GM19043 (cell line): ENCODE data around the gene FKBP6.
"Not testable (repeated sequence)": the region's sequence is repeated elsewhere in the genome, so short reads cannot be mapped to it uniquely, and the experiment has no call there.

Experiments used
- ATAC-seq: cut with Tn5 transposase; IDR thresholded peaks from one replicate; pipeline ENCODE4 v1.9.1; 2021; ENCODE audit warnings: low read depth; ENCODE audit not compliant: unreplicated experiment

FKBP6 gene

DNA sequence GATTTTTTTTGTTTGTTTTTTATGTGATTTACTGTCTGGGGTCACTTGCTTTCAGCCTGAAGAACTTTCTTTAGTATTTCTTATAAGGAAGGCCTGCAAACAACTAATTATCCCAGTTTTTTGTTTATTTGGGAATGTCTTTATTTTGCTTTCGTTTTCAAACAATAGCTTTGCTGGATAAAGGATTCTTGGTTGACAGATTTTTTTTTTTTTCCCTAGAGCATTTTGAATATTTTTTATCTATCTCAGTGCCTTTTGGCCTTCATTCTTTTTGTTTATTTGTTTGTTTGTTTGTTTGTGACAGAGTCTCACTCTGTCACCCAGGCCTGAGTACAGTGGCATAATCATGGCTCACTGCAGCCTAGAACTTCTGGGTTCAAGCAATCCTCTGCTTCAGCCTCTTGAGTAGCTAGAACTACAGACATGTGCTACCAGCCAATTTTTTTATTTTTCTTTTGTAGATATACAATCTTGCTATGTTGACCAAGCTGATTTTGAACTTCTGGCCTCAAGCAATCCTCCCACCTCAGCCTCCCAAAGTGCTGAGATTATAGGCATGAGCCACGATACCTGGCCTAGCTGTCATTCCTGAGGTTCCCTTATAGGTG is 59.4 kb downstream of the FKBP6 start:
- ATAC-seq, result no peak

DNA sequence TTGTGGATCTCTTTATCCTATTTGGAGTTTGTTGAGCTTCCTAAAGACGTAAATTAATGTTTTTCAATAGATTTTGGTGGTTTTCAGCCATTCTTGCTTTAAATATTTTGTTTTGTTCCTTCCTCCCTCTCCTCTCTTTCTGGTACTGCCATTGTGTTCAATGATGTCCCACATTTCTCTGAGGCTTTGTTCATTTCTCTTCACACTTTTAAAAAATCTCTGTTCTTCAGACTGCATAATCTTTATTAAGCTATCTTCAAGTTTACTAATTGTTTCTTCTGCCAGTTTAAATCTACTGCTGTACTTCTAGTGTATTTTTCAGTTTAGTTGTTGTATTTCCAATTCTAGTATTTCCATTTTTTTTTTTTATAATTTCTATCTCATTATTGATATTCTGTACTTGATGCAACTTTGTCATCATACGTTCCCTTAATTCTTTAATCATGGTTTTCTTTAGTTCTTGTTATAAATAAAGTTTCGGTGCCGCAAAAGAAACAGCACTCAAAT is 60.0 kb downstream of the FKBP6 start:
- no peak for ATAC-seq

DNA sequence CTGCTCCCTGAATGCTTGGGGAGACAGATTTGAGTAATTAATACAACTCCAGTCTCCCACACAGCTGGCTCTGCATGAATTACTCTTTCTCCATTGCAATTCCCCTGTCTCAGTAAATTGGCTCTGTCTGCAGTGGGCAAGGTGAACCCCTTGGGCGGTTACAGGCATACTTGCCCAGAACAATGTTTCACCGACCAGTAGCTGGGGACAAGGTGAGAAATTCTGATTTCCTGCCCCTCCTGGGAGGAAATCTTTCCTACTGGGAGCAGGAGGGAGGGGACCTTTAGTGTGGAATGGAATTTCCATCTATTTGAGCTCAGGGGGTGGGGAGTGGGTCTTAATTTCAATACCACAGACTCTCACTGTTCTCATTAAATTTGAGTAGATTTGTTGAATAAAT is 63.4 kb downstream of the FKBP6 start:
- ATAC-seq, result no peak

DNA sequence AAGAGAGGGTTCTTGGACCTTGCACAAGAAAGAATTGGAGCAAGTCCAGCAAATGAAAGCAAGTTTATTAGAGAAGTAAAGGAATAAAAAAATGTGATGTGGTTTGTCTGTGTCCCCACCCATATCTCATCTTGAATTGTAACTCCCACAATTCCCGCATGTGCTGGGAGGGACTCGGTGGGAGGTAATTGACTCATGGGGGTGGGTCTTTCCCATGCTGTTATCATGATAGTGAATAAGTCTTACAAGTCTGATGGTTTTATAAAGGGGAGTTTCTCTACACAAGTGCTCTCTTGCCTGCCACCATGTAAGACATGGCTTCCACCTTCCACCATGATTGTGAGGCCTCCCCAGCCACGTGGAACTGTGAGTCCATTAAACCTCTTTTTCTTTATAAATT is 66.5 kb downstream of the FKBP6 start:
- no peak for ATAC-seq

DNA sequence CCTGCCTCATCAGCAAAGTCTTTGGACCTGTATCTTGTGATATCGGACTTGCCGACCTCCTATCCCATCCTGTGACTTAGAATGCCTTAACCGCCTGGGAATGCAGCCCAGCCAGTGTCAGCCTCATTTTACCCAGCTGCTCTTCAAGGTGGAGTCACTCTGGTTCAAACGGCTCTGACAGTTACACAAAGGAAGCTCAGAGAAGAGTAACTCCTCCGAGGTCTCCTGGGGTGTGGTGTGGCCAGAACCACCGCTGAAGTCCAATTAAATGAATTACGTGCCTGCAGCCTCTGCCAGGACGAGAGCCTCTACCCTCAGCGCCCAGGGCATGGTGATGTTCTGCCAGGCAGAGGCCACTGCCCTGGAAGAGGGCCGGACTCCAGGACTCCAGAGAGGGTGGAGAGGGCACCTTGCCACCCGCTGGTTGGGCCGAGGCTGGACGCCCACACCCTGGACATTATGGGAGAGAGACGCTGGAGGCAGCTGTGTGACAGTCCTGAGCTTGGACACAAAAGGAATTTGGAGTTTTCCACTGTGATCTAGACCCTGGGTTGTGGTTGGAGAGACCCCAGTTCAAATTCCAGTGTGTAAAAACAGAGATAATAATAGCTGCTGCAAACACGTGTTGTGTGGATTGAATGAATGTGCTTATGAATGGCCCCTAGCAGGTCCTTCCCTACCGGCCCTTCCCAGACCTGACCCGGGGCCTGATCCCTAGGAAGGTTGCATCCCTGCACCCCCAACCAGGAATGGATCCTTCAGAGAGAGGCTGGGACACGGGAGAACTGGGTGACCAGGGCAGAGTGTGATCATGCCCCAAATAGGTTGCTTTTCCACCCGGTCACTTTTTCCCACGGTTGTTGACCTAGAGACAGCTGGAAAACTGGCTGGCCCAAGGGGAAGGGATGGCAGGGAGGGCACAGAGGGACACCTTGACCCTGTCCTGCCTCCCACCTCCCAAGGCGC is 67.9 kb downstream of the FKBP6 start:
- no peak for ATAC-seq

DNA sequence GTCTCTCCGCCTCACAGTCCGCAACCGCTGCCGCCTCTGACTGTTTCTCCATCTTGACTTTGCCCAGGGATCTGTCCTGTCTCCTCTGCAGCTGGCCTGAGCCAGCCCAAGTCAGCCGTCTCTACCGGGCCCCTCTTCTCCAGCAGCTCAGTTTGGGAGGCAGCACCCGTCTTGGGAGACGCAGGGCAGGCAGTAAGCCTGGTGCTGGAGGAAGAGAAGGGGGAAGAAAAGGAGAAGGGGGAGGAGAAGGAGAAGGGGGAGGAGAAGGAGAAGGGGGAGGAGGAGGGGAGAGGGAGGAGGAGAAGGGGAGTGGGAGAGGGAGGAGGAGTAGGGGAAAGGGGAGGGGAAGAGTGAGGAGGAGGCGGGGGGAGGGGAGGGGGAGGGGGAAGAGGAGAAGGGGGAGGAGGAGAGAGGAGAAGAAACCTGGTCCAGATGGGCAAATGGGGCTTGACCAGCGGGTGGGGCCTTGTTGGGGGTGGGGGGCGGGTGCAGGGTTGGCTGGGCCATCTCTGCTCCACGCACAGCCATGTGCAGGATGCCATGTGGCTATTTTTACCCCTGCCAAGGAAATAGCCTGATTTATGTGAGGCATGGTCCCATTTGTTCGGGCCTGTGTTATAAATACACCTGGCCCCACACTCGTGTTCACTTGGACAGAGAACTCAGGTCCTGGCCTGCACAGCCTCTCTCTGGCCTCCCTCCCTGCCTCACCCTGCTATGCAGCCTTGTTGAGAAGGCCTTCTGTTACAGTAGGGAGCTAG is 69.7 kb downstream of the FKBP6 start:
- ATAC-seq, result no peak

DNA sequence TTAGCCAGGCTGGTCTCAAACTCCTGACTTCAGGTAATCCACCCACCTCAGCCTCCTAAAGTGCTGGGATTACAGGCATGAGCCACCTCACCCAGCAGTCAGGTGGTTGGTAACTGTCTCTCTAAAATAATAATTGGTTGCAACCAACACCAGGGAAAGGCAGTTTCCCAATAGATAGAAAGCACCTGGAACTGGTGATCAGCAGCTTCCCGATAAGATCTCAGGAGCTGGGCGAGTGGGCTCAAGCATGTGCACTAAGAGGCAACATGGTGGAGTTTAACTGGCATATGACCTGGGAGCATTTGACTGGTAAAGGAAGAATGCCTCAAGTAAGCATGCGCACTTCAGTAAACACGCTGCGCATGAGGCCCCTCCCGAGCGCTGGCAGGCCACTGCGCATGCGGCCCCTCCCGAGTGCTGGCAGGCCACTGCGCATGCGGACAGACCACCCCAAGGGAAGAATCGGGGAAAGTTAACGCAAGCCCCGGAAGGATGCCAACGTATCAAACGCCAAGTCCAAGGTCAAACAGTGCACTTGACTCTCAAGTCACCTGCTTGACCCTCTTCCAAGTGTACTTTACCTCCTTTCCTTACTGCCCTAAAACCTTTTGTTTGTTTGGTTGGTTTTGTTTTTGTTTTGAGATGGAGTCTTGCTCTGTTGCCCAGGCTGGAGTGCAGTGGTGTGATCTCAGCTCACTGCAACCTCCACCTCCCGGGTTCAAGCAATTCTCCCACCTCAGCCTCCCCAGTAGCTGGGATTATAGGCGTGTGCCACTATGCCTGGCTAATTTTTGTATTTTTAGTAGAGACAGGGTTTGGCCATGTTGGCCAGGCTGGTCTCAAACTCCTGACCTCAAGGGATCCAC is 71.5 kb downstream of the FKBP6 start:
- not testable (repeated sequence) for ATAC-seq

DNA sequence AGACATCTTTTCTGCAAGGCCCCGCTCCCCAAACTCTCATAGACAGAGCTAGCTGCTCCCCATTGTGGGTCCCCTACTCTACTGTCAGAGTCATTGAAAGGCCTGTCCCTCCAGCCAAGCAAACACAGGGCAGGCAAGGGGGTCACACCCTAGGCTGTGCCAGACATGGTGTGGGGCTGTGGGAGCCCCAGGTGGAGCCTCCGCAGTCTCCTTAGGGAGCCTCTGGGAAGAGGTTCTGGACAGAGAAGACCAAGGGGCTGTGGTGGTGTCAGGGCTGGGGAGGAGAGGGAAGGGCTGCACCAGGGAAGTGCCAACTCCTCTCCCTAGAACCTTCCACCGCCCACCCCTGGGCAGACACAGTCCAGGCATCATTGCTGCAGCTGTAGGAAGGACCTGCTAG is 76.9 kb downstream of the FKBP6 start:
- not testable (repeated sequence) for ATAC-seq
